SK-N-SH treated with all-trans-retinoic acid at 6 μM for 48 hours (cell line): ENCODE results near the gene CDC42BPG.

Experiments used
- ATAC-seq: fragments of 200-7000 bp; cut with Tn5 transposase; 3 replicates; pipeline ENCODE4 v1.9.1; 2020; ENCODE audit warnings: mild to moderate bottlenecking, moderate library complexity
- ARNTL ChIP-seq: fragments of 450-650 bp; formaldehyde crosslinking; IDR thresholded peaks from 2 replicates; pipeline ENCODE4 v1.5.0; 2020; ENCODE audit warnings: low read depth, mild to moderate bottlenecking, moderate library complexity, borderline replicate concordance
- BACH2 ChIP-seq: fragments of 250-450 bp; sonication (Bioruptor Pico); IDR thresholded peaks from 2 replicates; pipeline ENCODE4 v1.9.0; 2021; ENCODE audit warnings: mild to moderate bottlenecking, borderline replicate concordance
- CREB5 ChIP-seq: fragments of 250-450 bp; sonication (Bioruptor Pico); IDR thresholded peaks from 2 replicates; pipeline ENCODE4 v1.5.1; 2020; ENCODE audit warnings: low read depth, mild to moderate bottlenecking, moderate library complexity
- CSDC2 ChIP-seq: fragments of 250-450 bp; sonication (Bioruptor Pico); IDR thresholded peaks from 2 replicates; pipeline ENCODE4 v1.5.0; 2020; ENCODE audit warnings: mild to moderate bottlenecking, moderate library complexity
- CSRNP3 ChIP-seq: fragments of 250-450 bp; sonication (Bioruptor Pico); IDR thresholded peaks from 2 replicates; pipeline ENCODE4 v1.5.1; 2021; ENCODE audit warnings: mild to moderate bottlenecking, moderate library complexity
- ESRRG ChIP-seq: fragments of 250-450 bp; sonication (Bioruptor Pico); IDR thresholded peaks from 2 replicates; pipeline ENCODE4 v1.6.1; 2021; ENCODE audit warnings: mild to moderate bottlenecking
- GLIS3 ChIP-seq: fragments of 250-450 bp; sonication (Bioruptor Pico); IDR thresholded peaks from 2 replicates; pipeline ENCODE4 v1.5.0; 2020; ENCODE audit warnings: mild to moderate bottlenecking, moderate library complexity
- ISL1 ChIP-seq: fragments of 250-450 bp; sonication (Bioruptor Pico); IDR thresholded peaks from 2 replicates; pipeline ENCODE4 v2.1.2; 2022; ENCODE audit warnings: mild to moderate bottlenecking, moderate library complexity
- OSR1 ChIP-seq: fragments of 250-450 bp; sonication (Bioruptor Pico); IDR thresholded peaks from 2 replicates; pipeline ENCODE4 v1.8.0; 2022; ENCODE audit warnings: moderate library complexity, mild to moderate bottlenecking, inconsistent platforms
- PATZ1 ChIP-seq: fragments of 250-450 bp; sonication (Bioruptor Pico); IDR thresholded peaks from 2 replicates; pipeline ENCODE4 v1.8.0; 2020; ENCODE audit warnings: mild to moderate bottlenecking, moderate library complexity, borderline replicate concordance
- POU6F1 ChIP-seq: fragments of 250-450 bp; sonication (Bioruptor Pico); IDR thresholded peaks from 2 replicates; pipeline ENCODE4 v1.8.0; 2021; ENCODE audit warnings: low read depth, mild to moderate bottlenecking, moderate library complexity, borderline replicate concordance
- PPARA ChIP-seq: fragments of 250-450 bp; sonication (Bioruptor Pico); IDR thresholded peaks from 2 replicates; pipeline ENCODE4 v1.5.0; 2020; ENCODE audit warnings: mild to moderate bottlenecking, borderline replicate concordance
- RARB ChIP-seq: fragments of 250-450 bp; sonication (Bioruptor Pico); IDR thresholded peaks from 2 replicates; pipeline ENCODE4 v1.8.0; 2021; ENCODE audit warnings: mild to moderate bottlenecking, moderate library complexity
- SNAI2 ChIP-seq: fragments of 250-450 bp; sonication (Bioruptor Pico); IDR thresholded peaks from 2 replicates; pipeline ENCODE4 v1.5.0; 2020; ENCODE audit warnings: mild to moderate bottlenecking, moderate library complexity
- TCF4 ChIP-seq: fragments of 250-450 bp; sonication (Bioruptor Pico); IDR thresholded peaks from 2 replicates; pipeline ENCODE4 v1.8.0; 2021; ENCODE audit warnings: mild to moderate bottlenecking, moderate library complexity, borderline replicate concordance
- ZC3H10 ChIP-seq: fragments of 250-450 bp; sonication (Bioruptor Pico); IDR thresholded peaks from 2 replicates; pipeline ENCODE4 v1.5.1; 2021; ENCODE audit warnings: mild to moderate bottlenecking, moderate library complexity
- ZFP3 ChIP-seq: fragments of 250-450 bp; sonication (Bioruptor Pico); IDR thresholded peaks from 2 replicates; pipeline ENCODE4 v1.5.0; 2020; ENCODE audit warnings: mild to moderate bottlenecking, moderate library complexity
- ZFP30 ChIP-seq: fragments of 450-650 bp; formaldehyde crosslinking; IDR thresholded peaks from 2 replicates; pipeline ENCODE4 v1.5.0; 2022; ENCODE audit warnings: mild to moderate bottlenecking, moderate library complexity
- ZNF565 ChIP-seq: fragments of 450-650 bp; formaldehyde crosslinking; conservative IDR thresholded peaks from 2 replicates; pipeline ENCODE4 v1.5.0; 2020; ENCODE audit warnings: low read depth, mild to moderate bottlenecking, moderate library complexity
- ZNF70 ChIP-seq: fragments of 450-650 bp; formaldehyde crosslinking; IDR thresholded peaks from 2 replicates; pipeline ENCODE4 v1.5.0; 2020; ENCODE audit warnings: mild to moderate bottlenecking, moderate library complexity
- ZNF8 ChIP-seq: fragments of 450-650 bp; formaldehyde crosslinking; IDR thresholded peaks from 2 replicates; pipeline ENCODE4 v1.5.0; 2020; ENCODE audit warnings: mild to moderate bottlenecking, moderate library complexity

CDC42BPG gene

GRCh38 chr11:64826578-64827450, 17.6 kb downstream of the CDC42BPG start:
- ATAC-seq: no peak
- TF ChIP-seq ISL1 (CRISPR knock-in tag) (no peak), ZFP3 (CRISPR knock-in tag) (no peak), ZNF70 (CRISPR knock-in tag) (no peak), TCF4 (CRISPR knock-in tag) (no peak), PPARA (CRISPR knock-in tag) (no peak), POU6F1 (no peak), ZFP30 (CRISPR knock-in tag) (no peak), PATZ1 (CRISPR knock-in tag) (no peak), ZC3H10 (CRISPR knock-in tag) (no peak), ZNF565 (CRISPR knock-in tag) (no peak), ZNF8 (no peak), OSR1 (CRISPR knock-in tag) (no peak), ESRRG (no peak), CSDC2 (CRISPR knock-in tag) (no peak), CREB5 (CRISPR knock-in tag) (no peak), ARNTL (CRISPR knock-in tag) (no peak)

DNA sequence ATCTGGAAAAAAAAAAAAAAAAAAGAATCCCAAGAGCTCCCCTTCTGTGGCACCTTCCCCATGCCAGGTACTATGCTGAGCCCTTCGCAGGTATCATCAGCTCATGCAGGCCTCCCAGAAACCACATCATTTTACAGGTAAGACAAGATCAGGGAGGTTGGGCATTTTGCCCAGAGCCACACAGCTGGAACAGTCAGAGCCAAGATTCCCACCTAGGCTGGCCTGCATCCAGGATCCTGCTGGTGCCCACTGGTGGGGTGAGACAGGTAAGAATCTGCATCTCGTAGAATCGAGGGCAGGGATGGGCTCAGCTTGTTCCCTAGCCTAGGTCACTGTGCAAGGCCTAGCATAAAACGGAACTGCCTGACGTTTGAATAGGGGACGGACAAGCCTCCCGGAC, 18.4 kb downstream of the CDC42BPG start:
- no peak for ATAC-seq
- no peak for TF ChIP-seq CREB5 (CRISPR knock-in tag)
- no peak for TF ChIP-seq BACH2
- TF ChIP-seq GLIS3 (CRISPR knock-in tag): no peak
- TF ChIP-seq CSRNP3 (CRISPR knock-in tag): no peak
- TF ChIP-seq TCF4 (CRISPR knock-in tag): no peak

DNA sequence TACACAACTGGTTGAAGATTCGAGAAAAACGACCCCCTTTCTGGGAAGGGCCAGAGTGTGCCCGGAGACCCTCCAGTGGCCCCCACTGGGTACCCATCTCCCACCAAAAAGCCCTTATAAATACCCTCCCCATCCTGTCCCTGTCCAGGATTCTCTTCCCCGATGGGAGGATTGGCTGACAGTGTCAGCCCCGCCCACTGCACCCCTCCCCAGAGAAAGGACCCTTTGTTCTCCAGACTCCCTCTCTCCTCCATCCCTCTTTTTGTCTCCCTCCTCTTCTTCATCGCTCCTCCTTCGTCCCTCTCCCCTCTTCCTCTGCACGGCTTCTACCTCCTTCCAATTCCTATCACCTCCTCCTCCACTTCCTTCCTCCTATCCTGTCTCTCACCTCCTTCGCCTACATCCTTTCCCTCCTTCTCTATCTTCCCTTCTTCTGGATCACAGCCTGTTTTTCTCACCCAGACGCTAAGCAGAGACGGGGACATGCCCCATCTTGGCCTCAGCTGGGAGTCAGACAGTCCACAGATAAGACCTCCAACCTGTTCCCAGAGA, 20.8 kb downstream of the CDC42BPG start:
- TF ChIP-seq OSR1 (CRISPR knock-in tag) (no peak), PPARA (CRISPR knock-in tag) (no peak), CREB5 (CRISPR knock-in tag) (no peak), PATZ1 (CRISPR knock-in tag) (no peak), CSRNP3 (CRISPR knock-in tag) (no peak), ARNTL (CRISPR knock-in tag) (no peak), ZNF70 (CRISPR knock-in tag) (no peak), ZFP3 (CRISPR knock-in tag) (no peak), ZC3H10 (CRISPR knock-in tag) (no peak), POU6F1 (no peak), SNAI2 (CRISPR knock-in tag) (no peak), TCF4 (CRISPR knock-in tag) (no peak), RARB (CRISPR knock-in tag) (no peak), ESRRG (no peak)
- ATAC-seq: no peak
